ENCODE results near the gene SEMA6A. TPM values are rescaled to one million over a fixed set of nuclear protein-coding genes. Genes with fewer than 3 reads are reported as not detected.
"Not testable (repeated sequence)": the region's sequence is repeated elsewhere in the genome, so short reads cannot be mapped to it uniquely, and the experiment has no call there.

SEMA6A gene
- total RNA-seq, 1 donor from 2014 or later, result 46.9 TPM

GRCh38 chr5:116553366-116553765 is 21.3 kb downstream of the SEMA6A start:
- DNase-seq, result no peak

GRCh38 chr5:116550082-116550481 is 24.5 kb downstream of the SEMA6A start:
- no peak for DNase-seq

GRCh38 chr5:116546743-116547124 is 27.9 kb downstream of the SEMA6A start:
- DNase-seq, result no peak

GRCh38 chr5:116546033-116546742 is 28.4 kb downstream of the SEMA6A start:
- DNase-seq, result no peak

- not testable (repeated sequence) for DNase-seq
Observed at GRCh38 chr5:116545465-116545864, 29.2 kb downstream of the SEMA6A start.

- no peak for DNase-seq
Observed at GRCh38 chr5:116544531-116545241, 29.9 kb downstream of the SEMA6A start.

GRCh38 chr5:116543501-116543900 is 31.1 kb downstream of the SEMA6A start:
- no peak for DNase-seq

- no peak for DNase-seq
Observed at GRCh38 chr5:116542619-116543018, 32.0 kb downstream of the SEMA6A start.

- no peak for DNase-seq
Observed at GRCh38 chr5:116539222-116539621, 35.4 kb downstream of the SEMA6A start.

GRCh38 chr5:116536316-116537083 is 38.1 kb downstream of the SEMA6A start:
- DNase-seq, result no peak

GRCh38 chr5:116534964-116535651 is 39.5 kb downstream of the SEMA6A start:
- DNase-seq, result no peak

- no peak for DNase-seq
Observed at GRCh38 chr5:116532762-116533525, 41.7 kb downstream of the SEMA6A start.

GRCh38 chr5:116531635-116532034 is 43.0 kb downstream of the SEMA6A start:
- DNase-seq, result no peak

- no peak for DNase-seq
Observed at GRCh38 chr5:116531117-116531516, 43.5 kb downstream of the SEMA6A start.

- DNase-seq, result no peak
Observed at GRCh38 chr5:116530276-116530675, 44.3 kb downstream of the SEMA6A start.

- no peak for DNase-seq
Observed at GRCh38 chr5:116529615-116530014, 45.0 kb downstream of the SEMA6A start.

- peak; percentile 22 for DNase-seq
Observed at GRCh38 chr5:116528519-116529234, 45.9 kb downstream of the SEMA6A start.

- DNase-seq, result no peak
Observed at GRCh38 chr5:116527582-116527981, 47.0 kb downstream of the SEMA6A start.

GRCh38 chr5:116525674-116526073 is 48.9 kb downstream of the SEMA6A start:
- DNase-seq, result no peak

GRCh38 chr5:116524966-116525365 is 49.7 kb downstream of the SEMA6A start:
- DNase-seq, result no peak
